Measurements from ENCODE around the gene PDE6H.
A peak's percentile ranks its signal among the peaks of the same experiment; 100 is the strongest.

PDE6H gene

DNA sequence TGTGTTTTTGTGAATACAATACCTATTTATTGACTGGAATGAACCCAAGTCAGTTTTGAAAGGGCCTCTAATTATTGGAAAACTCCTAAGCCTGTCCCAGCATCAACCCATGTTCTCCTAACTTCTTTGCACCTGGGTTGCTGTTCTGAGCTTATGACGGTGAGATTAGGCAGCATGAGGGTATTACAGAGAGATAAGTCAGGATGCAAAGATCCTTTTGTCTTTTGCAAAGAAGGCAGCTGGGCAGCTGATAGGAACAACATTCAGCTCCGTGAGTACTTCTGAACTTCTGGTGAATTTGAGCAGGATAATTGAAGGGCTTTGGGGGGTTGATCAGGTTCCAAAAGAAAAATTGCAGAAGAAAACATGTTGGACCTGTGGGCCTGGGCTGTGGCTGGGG, at the start of gene PDE6H:
Gene PDE6H, plus strand, starts transcription at position 227 of the 400 bp plus-strand sequence. CDS start 4,971 bp downstream, outside the sequence.
- DNase-seq: no peak

DNA sequence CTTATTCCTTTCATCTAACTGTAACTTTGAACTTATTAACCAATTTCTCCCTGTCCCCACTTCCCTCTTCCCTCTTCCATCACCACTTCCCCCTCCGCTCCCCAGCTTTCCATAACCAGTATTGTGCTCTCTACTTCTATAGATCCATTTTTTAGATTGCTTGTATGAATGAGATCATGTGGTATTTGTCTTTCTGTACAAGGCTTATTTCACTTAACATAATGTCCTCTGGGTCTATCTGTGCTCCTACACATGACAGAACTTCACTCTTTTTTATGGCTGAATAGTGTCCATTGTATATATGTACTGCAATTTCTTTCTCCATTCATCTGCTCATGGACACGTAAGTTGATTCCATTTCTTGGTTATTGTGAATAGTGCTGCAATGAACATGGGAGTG, 48.9 kb upstream of the PDE6H start:
- DNase-seq: no peak

- DNase-seq: no peak
These were observed 48.3 kb upstream of the PDE6H start for GRCh38 chr12:14924541-14924940.

DNA sequence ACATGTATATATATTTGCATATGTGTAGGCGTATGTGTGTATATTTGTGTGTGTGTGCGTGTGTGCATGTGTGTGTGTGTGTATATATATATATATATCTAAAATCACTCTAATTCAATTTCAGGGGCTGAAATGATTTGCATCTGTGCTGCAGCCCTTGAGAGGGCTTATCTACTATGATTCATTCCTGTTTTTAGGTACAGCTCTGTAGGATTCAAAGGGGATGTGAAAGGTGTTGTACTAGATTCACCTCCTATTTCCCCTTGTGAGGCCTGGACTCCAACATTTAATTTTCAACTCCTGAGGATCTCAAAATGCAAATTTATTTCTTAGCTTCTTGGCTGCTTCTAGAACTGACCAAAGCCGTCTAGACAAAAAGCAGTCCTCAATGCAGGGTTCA, 45.6 kb upstream of the PDE6H start:
- no peak for DNase-seq

GRCh38 chr12:14928931-14929330, 43.9 kb upstream of the PDE6H start:
- DNase-seq: no peak

GRCh38 chr12:14930299-14930698, 42.5 kb upstream of the PDE6H start:
- DNase-seq: no peak

GRCh38 chr12:14931359-14931758, 41.5 kb upstream of the PDE6H start:
- no peak for DNase-seq

DNA sequence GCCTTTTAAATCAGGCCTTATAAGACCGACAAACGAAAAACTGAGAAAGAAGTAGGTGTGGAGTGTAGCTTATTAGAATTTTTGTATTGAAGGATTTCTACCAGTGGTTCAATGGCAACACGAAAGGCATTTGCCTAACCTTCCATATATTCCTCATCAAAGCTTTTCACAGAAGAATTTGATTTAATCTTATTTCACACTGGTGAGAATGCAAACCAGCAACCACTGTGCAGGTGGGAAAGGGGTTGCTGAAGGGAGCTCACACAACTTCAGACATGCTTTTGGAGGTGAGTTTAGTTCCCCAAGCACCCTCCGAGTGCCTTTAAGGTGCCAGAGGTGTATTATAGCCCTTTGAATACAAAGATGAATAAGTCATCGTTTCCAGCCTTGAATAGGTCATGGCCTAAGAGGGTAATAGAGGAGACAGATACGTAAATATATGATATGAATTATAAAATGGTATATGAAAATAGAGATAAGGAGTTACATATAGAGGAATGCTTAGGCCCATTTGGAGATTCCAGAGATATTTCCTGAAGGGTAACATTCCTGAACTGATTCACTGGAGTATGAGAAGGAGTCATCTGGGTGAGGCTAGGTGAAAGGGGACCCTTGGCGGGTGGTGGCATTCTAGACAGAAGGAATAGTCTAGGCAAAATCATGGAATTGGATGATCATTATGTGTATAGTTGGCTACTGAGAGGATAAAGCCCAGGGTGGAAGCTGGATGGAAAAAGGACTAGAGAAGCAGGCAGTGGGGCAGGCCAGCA, 40.9 kb upstream of the PDE6H start:
- no peak for DNase-seq

- DNase-seq: no peak
These were observed 38.3 kb upstream of the PDE6H start for GRCh38 chr12:14934511-14934910.

GRCh38 chr12:14935031-14935430, 37.8 kb upstream of the PDE6H start:
- DNase-seq: no peak

DNA sequence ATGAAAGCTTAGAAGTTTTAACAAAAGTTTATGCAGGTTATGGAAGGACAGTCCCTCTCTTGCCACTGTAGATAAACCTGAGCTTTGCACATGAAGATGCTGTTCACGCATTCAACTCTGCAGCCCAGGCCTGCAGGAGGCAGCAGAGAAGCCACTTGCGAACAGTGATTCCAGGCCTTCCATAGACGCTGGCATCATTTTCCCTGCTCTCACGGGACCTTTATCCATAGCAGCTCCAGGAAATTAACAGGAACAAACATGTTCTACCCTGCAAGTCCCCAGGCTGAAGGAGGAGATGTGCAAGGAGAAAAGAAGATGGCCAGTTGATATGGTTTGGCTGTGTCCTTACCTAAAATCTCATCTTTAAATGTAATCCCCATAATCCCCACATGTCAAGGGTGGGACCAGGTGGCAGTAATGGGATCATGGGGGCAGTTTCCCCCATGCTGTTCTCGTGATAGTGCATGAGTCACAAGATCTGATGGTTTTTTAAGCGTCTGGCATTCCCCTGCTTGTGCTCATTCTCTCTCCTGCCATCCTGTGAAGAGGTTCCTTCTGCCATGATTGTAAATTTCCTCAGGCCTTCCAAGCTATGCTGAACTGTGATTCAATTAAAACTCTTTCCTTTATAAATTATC, 36.5 kb upstream of the PDE6H start:
- DNase-seq: no peak

DNA sequence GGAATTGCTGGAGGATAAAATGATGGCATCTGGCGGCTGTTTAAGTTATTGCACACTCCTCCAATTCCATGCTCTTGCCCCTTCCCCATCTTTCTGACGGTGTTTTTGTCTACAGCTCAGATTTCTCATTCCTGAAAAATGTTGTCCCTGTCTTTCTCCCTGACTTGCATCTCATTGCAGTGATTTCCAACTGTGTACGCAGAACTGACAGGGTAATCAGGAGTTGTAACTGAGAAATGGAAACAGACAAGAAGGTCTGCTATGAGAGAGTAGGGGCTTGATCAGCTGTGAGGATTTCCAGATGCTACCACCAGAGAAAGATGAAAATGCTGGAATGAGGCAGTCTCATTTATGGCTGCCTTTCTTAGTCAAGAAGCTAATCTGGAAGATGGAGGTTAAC, 35.8 kb upstream of the PDE6H start:
- no peak for DNase-seq

DNA sequence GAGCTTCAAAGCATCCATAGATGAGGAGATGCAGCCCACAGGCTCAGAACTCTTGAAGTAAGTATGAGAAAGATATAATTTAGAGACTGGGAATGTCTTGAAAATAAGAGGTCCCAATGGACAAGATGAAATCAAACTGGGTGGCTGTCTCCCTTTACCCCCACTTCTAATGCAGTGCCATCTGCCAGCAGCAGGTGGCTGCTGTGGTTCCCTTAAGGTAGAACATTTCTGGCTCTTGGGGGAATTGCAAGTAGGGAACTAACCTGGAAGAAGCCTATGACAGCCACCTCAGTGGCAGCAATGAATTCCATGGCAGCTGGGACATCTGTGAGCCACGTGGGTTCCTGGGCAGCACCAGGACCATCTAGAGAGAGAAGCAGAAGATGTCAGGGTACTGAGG, 35.2 kb upstream of the PDE6H start:
- no peak for DNase-seq

DNA sequence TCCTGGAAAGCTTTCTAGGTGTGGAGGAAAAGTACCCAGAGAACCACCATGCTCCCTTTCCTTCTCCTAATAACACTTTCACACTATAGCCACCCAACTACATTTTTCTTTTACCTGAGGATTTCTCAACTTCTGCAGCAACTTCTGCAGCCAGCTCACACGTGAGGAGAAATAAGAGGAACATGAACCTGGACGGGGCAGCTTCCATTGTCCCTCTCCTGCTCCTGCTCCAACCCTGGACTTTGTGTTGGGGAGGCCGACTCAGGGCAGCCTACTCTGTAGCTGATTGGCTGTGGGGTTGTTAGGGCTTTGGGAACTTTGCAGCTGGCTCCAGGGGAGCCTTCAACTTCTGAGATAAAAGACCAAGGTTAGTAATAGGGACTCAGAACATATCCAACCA, 34.5 kb upstream of the PDE6H start, which contains the start of gene ERP27:
Gene ERP27, minus strand, starts transcription at position 237 of the 400 bp plus-strand sequence. Its CDS starts 29 bp downstream, at position 208.
- DNase-seq: no peak

- DNase-seq: no peak
These were observed 31.5 kb upstream of the PDE6H start for GRCh38 chr12:14941369-14941768.

DNA sequence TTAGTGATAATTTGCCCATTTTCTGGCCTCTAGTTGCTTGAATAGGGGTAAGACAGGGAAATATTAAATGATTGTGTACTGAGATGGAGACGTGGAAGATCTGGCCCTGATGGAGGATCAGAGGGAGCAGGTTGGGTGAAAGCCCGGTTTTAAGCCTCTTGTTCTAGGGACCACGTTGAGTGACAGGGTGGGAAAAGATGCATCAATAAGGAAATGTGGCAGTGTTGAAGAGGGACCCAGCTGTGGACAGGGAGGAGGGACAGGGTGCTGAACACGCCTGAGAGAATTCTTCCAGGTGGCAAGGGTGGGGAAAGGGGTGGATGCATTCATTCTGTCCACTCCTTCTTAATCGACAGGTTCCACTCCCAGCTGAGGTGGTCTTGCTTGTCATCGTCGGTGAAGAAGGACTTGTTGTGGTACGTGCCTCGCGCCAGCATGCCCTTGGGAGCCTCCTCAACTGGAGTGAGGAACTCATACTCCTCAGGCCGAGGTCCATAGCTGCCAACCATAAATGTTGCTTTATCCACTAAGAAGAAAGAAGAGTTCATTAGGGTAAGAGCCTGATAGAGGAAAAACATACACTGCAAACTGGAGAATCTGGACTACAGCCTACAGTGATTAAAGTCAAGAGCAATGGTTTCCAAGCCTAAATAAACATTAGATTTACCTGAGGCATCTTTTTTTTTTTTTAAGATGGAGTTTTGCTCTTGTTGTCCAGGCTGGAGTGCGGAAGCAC, 30.5 kb upstream of the PDE6H start:
- no peak for DNase-seq

DNA sequence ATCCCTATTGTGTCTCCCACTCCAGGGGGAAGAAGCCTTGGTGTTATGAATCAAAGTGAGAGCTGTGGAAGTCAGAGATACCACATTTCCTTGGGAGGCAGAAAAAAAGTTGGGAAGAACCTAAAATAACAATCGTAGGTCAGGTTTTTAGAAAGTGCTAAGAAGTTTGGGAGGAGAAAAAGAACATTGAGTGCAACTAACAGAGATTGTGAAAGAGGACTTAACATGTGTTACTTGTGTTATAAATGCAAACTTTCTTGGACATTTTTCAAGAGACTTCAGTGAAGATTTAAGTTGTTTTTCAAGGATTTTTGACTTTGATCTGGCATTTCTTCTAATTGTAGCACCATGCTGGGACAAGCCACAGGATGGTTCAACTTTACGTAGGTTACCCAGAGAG, 26.7 kb upstream of the PDE6H start:
- no peak for DNase-seq

GRCh38 chr12:14946861-14947260, 26.0 kb upstream of the PDE6H start:
- no peak for DNase-seq

DNA sequence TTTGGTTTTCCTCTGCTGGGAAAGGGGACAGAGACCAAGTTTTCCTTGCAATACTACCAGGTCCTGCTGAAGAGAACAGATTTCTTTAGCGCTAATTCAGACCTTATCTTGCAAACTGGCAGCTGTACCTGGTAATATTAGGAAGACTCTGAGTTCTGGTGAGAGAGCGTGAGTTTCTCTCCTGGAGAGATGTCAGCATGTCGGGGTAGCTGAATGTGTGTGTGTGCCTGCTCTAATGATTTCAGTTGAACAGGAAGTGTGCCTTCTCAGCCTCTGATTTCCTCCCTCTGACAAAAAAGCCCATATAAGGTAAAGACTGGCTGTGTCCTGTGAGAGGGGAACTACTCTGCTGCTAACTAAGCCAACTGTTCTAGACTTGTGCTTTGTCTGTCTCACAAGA, 24.2 kb upstream of the PDE6H start:
- DNase-seq: peak in 1 of 56 donors; percentile 9

DNA sequence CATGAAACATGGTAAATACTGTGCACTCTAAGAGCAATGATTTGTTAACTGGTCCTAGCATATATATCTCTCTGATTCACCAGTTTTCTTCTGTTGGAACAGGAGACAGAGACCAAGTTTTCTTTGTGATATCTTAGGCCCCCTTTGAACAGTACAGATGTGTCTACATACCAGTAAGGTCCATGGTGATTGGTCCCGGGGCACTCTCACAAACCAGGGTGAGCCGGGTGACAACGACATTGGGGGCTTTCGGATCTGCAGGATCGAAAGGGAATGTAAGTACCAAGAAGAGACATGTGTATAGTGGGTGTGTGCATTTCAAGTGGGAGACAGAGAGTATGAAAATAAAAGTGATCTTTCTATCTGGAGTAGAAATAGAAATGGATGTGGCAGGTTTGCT, 23.2 kb upstream of the PDE6H start:
- DNase-seq: no peak

DNA sequence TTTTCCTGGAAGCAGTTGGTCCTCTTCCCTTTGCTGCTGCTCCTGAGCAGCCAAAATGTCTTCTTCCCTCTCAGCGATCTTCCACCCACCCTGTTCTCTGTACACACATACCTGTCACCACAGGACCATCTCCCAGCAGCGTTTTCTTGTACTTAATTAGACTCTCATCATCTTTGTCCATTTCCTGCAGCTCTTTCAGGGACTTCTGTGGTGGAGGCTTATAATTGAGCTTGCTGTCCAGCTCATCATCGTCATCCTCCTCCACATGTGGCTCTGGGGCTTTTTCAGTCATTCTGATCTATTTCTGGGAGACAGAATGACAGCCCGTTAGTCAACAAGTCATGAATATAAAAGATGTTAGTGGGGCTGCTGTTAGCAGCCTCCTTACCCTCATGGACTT, 22.4 kb upstream of the PDE6H start:
- DNase-seq: no peak

GRCh38 chr12:14950982-14951746, 21.7 kb upstream of the PDE6H start:
- no peak for DNase-seq
